Endothelial cell of hepatic sinusoid (primary cell): Measurements from ENCODE around the gene MTG1.
"Not testable (repeated sequence)": the region's sequence is repeated elsewhere in the genome, so short reads cannot be mapped to it uniquely, and the experiment has no call there.

Experiments used
- in situ Hi-C: cut with HindIII; loops from 2 replicates; pipeline ENCODE4 v1.10.0; 2017; ENCODE audit warnings: low sequenced_read_pairs

The MTG1 gene

DNA sequence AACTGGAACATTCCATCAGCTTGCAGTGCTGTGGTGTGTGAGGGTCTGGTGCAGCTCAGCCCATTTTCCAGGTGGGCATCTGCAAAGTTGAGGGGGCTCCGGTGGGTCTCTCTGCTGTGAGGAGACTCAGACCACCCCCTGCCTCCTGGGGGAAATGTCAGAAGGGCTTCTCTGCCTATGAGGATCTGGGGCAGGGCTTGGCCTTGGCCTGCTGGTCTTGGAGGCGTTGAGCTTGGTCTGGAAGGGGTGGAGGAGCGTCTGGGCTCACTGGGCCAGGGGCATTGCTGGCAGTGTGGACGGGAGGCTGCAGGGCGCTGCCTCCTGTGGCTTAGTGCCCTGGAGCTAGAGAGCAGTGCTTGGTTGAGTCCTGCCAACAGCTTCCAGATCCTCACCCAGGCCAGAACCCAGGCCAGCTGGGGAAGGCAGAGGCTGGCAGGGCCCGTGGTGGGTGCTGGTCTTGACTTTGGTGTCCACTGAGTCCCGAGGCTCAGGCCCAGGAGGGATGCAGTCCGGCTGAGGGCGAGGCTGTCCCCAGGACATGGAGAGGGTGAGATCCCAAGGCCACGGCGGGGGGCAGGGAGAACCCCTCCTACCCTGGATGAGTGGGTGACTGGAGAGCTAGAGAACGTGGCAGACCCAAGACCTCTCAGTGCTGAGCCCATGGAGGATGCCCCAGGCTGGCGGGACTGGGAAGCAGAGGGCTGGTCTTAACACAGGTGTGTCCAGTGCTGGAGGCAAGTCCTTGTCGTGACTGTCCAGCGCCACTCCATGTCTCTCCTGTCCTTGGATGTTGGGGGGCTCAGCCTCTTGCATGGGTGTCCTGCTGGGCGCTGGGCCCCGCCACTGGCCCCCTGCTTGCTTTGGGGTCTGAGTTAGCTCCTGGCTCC is 27.6 kb downstream of the MTG1 start:
- in situ Hi-C loops, result no loop called here

DNA sequence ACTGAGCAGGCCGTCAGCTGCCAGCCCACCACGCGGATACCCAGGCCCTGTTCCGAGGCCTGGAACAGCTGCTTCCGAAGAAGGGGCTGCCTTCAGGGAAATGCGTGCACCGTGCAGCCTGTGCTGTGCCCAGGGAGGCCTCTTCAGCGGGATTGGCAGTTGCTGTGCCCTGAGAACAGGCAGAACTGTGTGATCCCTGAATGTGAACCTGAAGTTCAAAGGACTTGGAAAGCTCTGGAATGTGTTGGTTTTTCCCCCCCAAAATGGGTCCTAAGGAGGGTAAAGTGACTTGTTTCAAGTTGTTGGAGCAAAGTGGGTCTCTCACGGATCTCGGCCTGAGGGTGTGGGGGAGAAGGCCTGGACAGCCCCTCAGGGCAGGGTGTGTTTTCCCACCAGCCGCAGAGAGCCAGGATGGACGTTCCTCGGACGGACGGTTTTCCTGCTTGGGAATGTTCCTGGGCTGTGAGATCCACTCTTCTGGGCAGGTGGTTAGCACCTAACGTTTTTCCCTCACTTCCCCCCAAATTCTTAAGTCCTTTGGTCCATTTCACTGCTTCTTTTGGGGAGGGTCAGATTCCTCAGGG is 28.4 kb downstream of the MTG1 start:
- in situ Hi-C loops, result no loop called here

DNA sequence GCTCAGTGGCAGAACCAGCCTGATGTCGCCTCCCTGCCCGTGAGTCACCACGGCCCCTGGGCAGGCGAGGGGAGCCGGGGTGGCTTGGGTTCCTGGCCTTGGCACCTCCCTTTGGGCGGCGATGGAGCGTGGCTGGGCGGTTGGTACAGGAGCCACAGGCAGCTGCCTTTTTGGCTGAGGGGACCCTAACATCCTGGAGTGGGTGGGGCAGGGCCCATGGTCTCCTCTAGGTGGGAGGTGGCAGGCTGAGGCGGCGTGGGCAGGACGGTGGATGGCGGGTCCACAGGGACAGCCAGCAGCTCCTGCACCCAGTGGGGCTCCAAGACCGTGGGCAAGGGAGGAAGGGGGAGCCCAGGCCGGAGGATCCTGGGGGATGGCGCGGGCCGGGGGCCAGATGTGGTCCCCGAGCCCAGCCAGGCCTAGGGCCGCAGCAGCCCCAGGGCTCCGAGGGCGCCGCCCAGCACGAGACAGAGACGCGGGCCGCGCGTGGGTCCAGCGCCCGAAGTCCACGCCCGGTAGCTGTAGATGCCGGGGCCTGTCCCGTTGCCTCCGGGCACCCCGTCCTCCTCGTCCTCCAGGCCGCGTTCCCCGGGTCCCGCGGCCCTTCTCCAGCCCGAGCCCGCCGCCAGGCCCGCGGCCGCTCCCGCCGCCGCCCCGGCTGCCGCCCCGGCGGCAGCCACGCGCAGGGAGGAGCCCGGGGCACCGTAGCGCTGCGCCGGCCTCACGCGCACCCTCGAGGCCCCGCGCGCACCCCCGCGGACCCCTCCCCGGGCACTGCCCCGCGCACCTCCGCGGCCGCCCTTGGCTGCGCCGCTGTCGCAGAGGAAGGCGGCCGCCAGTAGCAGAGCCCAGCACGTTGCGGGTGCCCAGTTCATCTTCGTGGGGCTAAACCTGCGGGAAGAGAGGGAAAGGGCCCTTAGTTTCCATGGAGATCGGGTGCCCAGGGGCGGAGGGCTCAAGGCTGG is 29.1 kb downstream of the MTG1 start:
- in situ Hi-C loops, result no loop called here

DNA sequence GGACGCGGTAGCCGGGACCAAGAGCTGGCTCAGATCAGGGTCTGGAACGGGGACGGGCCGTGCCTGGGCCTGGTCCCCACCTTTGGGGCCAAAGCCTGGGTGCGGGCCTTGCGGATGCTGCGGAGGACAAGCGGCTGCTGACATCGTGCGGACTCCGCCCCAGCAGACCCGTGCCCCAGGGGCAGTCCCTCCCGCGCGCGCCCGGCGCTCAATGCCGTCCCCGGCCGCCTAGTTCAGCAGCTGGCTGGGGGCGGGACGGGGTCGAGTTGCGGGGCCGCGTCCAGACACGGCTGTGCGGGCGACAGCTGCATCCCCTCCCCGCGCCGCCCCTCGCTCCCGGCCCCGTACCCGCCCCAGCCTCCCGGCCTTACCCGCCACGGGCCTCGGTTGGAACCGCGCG is 30.1 kb downstream of the MTG1 start:
- in situ Hi-C loops, result not testable (repeated sequence)

DNA sequence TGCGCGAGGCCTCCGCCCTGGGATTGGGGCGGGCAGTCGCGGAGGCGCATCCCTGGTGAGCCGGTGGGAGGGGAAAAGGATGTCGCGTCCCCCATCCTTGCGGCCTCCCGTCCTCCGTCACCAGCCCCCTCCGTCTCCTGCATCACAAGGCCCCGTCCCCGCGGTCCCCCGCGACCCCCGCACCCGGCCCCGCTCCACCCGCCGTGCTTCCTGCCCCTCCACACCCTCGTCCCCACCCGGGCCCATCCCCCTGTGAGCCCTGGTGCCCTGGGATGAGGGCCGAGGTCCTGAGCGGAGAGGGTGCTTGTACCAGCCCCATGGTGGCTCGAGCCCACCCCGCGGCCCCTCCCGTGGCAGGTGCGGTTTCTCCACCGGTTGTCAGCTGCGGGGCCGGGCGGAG is 30.6 kb downstream of the MTG1 start, which contains the start of gene SPRN:
Gene SPRN (minus strand): TSS at position 25 of the 400 bp plus-strand sequence. CDS start 944 bp downstream, outside the sequence.
- in situ Hi-C loops, result not testable (repeated sequence)

DNA sequence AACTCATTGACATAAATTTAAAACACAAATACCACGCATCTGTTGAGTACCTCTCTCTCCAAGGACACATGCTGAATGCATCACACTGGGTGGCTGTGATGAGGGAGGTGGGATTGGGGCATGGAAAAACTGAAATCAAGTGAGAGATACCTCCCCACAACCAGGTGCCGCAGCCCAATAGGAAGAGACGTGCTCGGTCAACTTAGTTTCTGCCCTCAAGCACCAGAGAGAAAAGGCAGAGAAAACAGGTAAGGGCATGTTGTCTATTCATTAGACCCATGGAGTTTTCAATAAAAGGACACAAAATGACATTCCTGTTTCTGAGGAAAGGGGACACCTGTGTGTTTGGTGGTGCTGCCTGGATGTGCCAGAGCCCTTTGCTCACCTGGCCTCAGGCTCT is 35.6 kb downstream of the MTG1 start:
- in situ Hi-C loops, result not testable (repeated sequence)

DNA sequence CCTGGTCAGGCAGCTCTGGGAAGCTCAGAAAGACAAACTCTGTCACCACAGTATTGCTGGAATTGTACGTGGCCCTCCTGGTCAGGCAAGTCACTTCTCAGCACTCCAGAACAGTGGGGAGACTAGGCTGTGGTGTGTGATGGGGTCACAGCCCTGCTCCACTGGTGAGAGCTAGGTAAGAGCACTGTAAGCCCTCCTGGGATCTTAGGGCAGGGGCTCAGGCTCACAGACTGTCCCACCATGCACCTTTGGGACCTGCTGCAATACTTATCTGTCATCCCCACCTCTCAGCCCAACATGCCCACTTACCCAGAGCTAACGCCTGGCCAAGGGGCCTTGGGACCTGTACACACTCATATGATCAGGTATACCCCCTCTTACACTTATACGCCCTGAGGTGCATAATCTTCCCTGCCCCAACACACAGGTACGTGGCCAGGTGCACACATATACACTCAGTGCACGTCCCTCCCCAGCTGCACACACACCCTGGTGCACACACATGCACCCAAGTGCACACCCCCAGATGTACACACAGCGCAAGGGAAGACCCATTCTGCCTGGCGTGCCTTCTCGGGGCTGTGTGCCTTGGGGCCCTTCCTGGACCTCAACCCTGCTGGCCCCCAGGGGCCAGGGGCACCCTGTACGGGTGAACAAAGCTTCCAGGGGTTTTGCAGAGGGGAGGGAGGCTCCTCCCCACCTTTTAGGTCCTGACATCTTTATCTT is 38.1 kb downstream of the MTG1 start:
- in situ Hi-C loops, result not testable (repeated sequence)

DNA sequence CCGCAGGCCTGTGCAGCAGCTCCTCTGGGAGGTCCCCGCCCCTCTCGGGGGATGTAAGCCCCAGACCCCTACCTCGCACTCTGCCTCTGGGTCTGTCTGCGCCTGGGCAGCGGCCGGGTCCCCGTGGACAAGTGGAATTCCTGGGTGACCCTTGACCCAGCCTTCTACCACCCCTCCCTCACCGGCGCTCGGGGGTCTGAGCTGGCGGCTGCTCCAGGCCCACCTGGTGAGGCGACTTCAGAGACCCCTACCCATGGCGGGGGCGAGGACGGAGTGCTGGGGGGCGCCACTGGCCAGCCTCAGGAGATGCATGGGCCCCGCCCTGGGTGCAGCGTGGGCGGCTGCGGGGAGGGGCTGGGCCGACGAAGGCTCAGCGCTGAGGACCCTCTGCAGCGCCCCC is 38.8 kb downstream of the MTG1 start:
- in situ Hi-C loops, result not testable (repeated sequence)

DNA sequence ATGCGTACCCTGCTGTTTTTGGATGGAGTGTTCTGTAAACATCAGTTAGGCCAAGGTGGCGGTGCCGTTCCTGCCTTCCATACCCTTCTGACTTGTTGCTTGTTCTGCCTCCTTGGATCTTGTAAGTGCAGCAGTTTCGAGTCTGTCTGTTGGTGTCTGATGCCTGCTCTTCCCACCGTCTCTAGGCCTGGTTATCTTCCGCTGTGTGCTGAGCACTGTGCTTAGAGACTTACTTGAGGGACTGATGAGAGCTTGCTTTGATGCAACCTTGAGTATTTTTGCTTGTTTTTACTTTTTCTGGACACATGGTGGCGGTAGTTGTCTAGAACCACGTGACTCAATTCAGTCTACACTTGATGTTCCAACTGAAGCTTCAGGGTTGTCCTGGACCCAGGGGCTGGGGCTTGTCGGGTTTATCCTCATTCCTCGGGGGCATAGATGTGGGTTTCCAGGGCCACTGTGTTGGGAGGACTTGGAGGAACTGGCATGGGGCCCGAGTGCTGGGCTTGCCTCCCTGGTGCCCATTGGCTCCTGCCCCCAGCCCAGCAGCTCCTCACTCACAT is 44.8 kb downstream of the MTG1 start:
- in situ Hi-C loops, result no loop called here

DNA sequence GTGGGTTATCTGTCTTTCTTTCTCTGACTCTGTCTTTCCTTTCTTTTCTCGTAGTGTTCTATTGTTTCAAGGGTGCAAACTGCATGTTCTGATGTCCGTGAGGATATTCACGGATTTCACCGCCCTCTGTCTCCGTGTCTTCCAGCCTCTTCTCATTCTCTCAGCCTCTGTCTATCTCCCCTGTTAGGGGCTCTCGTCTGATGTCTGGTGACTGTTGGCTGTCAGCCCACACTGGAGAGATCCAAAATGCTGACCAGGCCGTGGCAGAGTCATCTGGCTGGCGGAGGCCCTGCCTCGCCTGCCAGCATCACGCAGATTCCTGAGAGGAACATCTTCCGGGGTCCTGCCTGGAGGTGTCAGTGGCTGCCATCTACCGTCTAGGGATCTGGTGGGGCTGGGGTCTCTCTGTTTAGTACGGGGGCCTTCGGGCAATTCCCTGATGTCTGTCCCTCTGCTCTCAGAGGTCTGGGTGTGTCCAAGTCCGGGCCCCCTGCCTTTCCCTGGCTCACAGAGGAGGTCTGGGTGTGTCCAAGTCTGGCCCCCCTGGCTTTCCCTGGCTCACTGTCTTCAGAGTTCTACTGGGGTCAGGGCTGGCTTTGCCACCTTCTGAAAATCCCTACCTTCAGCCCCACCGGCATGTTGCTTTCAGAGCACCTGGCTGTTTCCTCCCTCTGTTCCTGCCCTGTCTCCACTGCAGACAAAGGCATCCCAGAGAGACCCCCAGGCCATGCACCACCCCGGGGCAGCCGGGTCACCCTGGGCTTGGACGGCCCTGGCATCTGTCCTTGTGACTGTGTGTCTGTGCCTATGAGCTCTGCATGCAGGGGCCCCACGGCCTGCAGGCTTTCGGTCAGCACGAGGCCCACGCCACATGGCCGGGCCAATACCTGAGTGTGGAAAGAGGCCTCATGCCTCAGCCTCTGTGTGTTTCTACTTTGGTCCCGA is 45.8 kb downstream of the MTG1 start:
- in situ Hi-C loops, result no loop called here

DNA sequence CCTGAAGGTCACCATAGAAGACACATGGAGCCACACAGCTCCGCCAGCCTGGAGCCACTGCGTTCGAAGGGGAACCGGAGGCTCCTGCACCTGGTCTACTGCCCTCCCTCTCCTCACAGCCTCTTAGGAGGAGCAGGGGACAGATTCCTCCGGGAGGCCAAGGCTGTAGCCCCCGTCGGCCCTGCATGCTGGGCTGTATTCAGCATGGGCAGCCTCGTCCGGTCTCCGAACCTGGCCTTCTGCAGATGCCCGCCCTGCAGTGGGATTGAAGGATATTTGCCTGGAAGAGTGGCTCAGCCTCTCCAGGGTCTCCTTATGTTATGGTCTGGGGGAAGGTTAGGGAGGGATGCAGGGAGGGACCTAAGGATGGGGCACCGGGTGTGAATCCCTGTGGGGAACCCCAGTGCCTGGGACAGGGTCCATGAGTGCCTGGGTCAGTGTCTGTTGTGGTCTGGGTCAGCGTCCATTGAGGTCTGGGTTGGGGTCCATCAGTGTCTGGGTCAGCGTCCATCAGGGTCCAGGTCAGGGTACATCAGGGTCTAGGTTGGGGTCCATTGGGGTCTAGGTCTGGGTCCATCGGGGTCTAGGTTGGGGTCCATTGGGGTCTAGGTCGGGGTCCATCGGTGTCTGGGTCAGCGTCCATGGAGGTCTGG is 46.8 kb downstream of the MTG1 start:
- in situ Hi-C loops, result no loop called here

DNA sequence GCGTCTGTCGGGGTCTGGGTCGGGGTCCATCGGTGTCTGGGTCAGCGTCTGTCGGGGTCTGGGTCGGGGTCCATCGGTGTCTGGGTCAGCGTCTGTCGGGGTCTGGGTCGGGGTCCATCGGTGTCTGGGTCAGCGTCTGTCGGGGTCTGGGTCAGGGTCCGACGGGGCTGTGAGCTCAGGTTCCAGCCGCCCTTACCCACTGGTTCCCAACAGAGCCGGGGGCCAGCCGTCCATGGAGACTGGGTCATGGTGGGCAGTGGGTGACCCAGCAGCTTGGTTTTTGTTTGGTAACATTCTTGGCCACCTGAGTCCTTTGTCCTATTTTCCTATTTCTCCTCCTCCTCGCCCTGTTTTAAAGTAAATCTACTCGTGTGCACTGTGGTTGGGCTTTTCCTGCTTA is 47.4 kb downstream of the MTG1 start:
- in situ Hi-C loops, result not testable (repeated sequence)

DNA sequence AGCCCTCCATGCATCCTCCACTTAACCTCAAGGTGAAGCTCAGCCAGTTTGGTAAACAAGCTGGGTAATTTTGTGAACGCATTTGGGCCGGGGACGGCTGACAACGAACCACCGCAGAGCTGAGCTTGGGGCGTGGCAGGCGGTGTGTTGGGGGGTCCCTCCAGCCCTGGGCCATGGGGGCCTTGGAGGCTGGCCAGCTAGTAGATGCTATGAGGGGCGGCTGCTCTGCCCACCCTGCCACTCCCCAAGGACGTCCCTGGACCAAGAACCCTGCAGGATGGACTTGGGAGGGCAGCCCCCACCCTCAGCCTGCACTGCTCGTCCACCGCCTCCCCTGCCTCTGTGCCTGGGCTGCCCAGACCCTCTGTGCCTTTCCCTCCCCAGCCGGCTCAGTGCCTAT is 47.8 kb downstream of the MTG1 start:
- in situ Hi-C loops, result no loop called here

DNA sequence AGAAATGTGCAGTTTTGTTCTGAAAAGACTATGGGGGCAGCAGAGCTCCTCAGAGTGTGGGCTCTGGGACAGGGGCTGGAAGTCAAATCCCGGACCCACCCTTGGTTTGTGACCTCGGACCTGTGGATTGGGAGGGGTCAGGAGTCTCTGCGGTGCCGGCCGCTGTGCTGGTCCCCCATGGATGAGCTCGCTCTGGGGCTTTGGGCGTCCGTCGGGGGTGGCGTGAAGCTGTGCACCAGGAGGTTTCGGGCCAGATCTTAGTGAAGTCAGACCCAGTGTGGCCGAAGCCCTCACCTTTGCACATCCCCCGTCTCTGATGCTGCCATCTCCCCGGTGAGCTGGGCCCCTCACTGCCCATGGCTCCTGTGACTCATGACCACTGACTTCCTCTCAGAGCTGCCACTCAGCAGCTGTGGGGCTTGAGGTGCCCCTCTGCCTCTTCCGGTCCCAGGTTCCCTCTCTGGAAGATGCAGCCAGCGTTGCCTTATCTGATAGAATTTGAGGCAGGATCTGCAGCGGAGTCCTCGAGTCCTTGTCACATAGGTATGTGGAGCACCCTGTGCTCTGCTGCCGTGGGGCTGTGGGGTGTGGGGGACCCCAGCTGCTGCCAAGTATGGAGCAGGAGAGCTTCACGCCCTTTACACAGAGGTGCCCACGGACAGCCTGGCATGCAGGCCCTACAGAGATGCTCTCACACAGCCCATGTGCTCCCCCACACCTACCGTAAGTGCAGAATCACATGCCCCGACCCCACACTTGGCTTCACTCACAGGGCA is 48.4 kb downstream of the MTG1 start:
- in situ Hi-C loops, result no loop called here

DNA sequence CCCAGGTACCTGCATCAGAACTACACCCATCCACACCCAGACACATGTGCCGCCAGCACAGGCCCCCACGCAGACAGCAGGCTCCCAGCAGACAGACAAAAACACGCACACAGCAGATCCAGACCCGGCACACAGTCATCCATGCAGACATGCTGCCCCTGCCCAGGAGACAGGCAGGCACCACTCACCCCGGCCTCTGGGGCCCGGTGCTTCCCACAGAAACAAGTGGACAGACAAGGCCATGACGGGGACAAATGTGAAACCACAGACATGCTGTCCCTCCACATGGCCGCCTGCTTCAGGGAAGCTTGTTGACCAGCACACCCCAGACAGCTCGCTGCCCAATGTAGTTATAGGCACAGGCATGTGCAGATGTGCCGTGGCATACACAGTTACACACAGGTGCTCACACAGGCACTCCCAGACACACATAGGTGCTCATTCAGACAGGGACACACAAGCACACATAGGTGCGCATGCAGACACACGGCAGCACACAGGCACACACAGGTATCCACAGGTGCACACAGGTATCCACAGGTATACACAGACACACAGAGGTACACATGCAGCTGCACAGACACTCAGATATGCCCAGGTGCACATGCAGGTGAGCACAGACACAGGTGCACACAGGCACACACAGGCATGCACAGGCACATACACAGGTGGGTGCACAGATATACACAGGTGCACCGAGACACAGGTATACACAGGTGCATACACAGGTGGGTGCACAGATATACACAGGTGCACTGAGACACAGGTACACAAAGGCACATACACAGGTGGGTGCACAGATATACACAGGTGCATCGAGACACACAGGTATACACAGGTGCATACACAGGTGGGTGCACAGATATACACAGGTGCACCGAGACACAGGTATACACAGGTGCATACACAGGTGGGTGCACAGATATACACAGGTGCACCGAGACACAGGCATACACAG is 49.3 kb downstream of the MTG1 start:
- in situ Hi-C loops, result no loop called here

DNA sequence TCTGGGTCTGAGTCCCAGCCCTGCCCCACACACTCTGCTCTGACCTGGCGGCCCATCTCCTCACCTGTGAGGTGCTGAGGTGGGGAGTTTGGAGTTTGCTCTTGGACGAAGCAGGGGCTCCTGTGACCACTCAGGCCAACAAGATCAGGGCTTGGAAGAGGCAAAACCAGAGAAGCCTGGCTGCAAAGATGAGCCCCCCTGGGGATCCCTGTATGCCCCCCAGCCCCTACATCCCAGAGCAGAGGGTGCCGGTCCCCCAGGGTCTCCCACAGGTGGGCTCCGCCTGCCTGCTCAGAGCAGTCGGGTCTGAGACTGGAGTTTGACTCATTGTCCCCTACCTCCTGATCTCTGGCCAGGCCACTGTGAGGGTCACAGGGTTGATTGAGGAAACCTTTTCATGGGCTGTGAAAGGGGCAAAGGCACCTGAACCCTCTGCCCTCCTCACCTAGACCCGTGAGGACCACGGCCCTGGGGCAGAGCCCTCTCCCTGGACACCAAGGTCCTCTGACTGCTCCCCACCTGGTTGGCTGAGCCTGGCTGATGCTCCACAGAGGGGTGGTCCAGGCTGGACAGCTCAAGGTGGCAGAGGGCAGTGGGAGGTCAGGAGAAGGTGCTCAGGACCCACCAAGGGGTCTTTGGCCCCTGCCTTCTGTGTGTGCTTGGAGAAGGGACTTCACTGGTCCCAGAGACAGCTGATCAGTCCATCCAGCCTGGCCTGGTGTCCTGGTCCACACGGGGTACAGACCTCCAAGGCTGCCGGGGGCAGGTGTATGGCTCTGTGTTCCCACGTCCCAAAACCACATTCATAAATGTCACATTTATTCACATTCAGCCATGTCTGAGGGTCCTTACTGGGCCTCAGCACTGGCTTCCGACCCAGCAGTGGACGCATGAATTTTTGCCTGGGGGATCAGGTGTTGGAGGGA is 50.6 kb downstream of the MTG1 start:
- in situ Hi-C loops, result no loop called here
